Glomerular endothelial cell (primary cell): ENCODE measurements around the gene ECD. TPM values are rescaled to one million over a fixed set of nuclear protein-coding genes. Genes with fewer than 3 reads are reported as not detected.

Source experiments
- DNase-seq: peaks from one replicate; pipeline ENCODE4 v3.0.0-alpha.2; 2011; ENCODE audit warnings: low read depth, low spot score; ENCODE audit errors: extremely low read depth
- total RNA-seq: library from RNA; depleted of rRNA; stranded (reverse); fragments of >200 nt; gene quantifications from 2 replicates; pipeline ENCODE4 v1.2.3, GENCODE V29; 2015

ECD gene
- total RNA-seq, 1 donor from 2014 or later, result 41.2 TPM

- no peak for DNase-seq
Observed at GRCh38 chr10:73099141-73099540, 68.7 kb downstream of the ECD start.

- DNase-seq, result no peak
Observed at GRCh38 chr10:73097305-73097670, 70.5 kb downstream of the ECD start.

- DNase-seq, result no peak
Observed at GRCh38 chr10:73096449-73097304, 71.1 kb downstream of the ECD start, which contains the start of gene P4HA1. Gene P4HA1 (minus strand): TSS chr10:73096866. CDS start chr10:73074883, 21,983 bp downstream.

GRCh38 chr10:73096041-73096448, 71.8 kb downstream of the ECD start:
- no peak for DNase-seq

GRCh38 chr10:73095481-73096021, 72.3 kb downstream of the ECD start:
- DNase-seq, result no peak

GRCh38 chr10:73094986-73095480, 72.8 kb downstream of the ECD start:
- DNase-seq, result no peak

GRCh38 chr10:73093922-73094850, 73.6 kb downstream of the ECD start:
- DNase-seq, result no peak

- DNase-seq, result no peak
Observed at GRCh38 chr10:73092830-73093229, 75.0 kb downstream of the ECD start.

GRCh38 chr10:73088304-73088703, 79.5 kb downstream of the ECD start:
- DNase-seq, result no peak

- no peak for DNase-seq
Observed at GRCh38 chr10:73086816-73087215, 81.0 kb downstream of the ECD start.

- no peak for DNase-seq
Observed at GRCh38 chr10:73084209-73084608, 83.6 kb downstream of the ECD start.

Other genes with a start within 250 kb of the ECD start
- gene PLA2G12B, start 213.2 kb downstream of the ECD start, total RNA-seq, result not detected in 2 replicates
- 82.2 and 83.8 TPM in 2 replicates for gene P4HA1, start 71.1 kb downstream of the ECD start, total RNA-seq
- gene NUDT13, start 57.6 kb downstream of the ECD start, total RNA-seq, result 0.97 and 0.99 TPM in 2 replicates
- 15.0 and 16.5 TPM in 2 replicates for gene FAM149B1, start 111 bp upstream of the ECD start, total RNA-seq
- gene DNAJC9, start 79.2 kb upstream of the ECD start, total RNA-seq, result 19.3 and 26.1 TPM in 2 replicates
- gene MRPS16, start 84.6 kb upstream of the ECD start, total RNA-seq, result 46.3 and 48.6 TPM in 2 replicates
- gene CFAP70, start 190.9 kb upstream of the ECD start, total RNA-seq, result 0.39 and 0.41 TPM in 2 replicates
- gene ANXA7, start 246.1 kb upstream of the ECD start, total RNA-seq, result 76.1 and 102 TPM in 2 replicates